Right lobe of liver (tissue), 4 donors: ENCODE results near the gene DNM1.

Experiments
- POLR2A ChIP-seq: fragments of 450-650 bp; IDR thresholded peaks from one replicate; pipeline ENCODE4 v1.6.1; 2017; ENCODE audit warnings: antibody characterized with exemption, mild to moderate bottlenecking
- TF ChIP-seq, protein P1 (sequence below), 4 donors: fragments of 200-600 bp in 3 of 4; fragments of 450-650 bp in 1 of 4; IDR thresholded peaks; one replicate each; pipeline versions ENCODE4 v1.5.1 to v1.8.0; 2016 to 2022; ENCODE audit warnings: antibody characterized with exemption in 4 of 4, mild to moderate bottlenecking in 2 of 4
- donor health status: DM: no; HTN: no; CAD: no.
- donor health status: DM: no; HTN: no; CAD: no.
- donor health status: DM: no; HTN: yes; CAD: no.

DNA sequence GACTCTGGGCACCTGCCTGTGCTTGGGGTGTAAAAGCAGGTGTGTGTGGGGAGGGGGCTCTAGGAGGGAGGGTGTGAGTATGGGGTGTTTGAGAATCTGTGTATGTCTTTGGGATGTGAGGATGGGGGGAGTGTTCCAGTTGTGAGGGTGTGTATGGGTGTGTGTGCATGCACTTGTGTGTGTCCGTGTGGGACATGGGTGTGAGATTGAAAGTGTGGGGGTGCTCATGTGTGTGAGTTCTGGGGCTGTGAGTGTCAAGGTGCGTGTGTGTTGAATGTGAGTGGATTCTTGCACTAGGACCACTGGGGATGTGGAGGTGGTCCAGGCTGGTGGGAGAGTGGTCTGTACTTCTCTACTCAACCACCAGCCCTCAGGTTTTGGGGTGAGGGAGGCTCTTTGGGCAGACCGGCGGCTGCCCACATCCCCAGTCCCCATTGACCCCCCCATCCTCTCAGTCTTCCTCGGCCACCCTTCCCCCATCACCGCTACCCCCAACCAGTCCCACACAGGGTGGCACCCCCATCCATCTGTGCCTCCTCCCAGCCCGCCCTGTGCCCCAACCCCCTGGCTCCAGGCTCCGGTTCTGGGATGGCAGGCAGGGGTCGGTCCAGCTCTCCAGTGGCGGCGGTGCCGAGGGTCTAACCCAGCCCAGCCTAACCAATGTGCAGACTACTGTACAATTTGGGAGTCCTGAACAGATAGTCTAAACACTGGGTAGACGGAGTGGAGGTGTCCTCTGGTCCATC, 41.1 kb downstream of the DNM1 start:
- TF ChIP-seq, protein P1, sequence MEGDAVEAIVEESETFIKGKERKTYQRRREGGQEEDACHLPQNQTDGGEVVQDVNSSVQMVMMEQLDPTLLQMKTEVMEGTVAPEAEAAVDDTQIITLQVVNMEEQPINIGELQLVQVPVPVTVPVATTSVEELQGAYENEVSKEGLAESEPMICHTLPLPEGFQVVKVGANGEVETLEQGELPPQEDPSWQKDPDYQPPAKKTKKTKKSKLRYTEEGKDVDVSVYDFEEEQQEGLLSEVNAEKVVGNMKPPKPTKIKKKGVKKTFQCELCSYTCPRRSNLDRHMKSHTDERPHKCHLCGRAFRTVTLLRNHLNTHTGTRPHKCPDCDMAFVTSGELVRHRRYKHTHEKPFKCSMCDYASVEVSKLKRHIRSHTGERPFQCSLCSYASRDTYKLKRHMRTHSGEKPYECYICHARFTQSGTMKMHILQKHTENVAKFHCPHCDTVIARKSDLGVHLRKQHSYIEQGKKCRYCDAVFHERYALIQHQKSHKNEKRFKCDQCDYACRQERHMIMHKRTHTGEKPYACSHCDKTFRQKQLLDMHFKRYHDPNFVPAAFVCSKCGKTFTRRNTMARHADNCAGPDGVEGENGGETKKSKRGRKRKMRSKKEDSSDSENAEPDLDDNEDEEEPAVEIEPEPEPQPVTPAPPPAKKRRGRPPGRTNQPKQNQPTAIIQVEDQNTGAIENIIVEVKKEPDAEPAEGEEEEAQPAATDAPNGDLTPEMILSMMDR (IDR thresholded peaks at IDR 0.05) = no peak
- no peak for TF ChIP-seq POLR2A
